GM23338 (cell line): ENCODE data around the gene SIVA1. TPM values are rescaled to one million over a fixed set of nuclear protein-coding genes. Genes with fewer than 3 reads are reported as not detected.

Experiments used
- ATAC-seq: fragments of 200-7000 bp; cut with Tn5 transposase; 3 replicates; pipeline ENCODE4 v1.9.1; 2020
- DNase-seq: peaks from one replicate; pipeline ENCODE4 v3.0.0-alpha.2; 2015; ENCODE audit warnings: low spot score
- H2AFZ ChIP-seq: fragments of 200-600 bp; sonication (generic); 2 replicates; pipeline ENCODE4 v1.8.0; 2016; ENCODE audit warnings: antibody characterized with exemption, mild to moderate bottlenecking, moderate library complexity
- H3F3A ChIP-seq: fragments of 200-600 bp; sonication (generic); replicated peaks from 2 replicates; pipeline ENCODE4 v1.8.0; 2017; ENCODE audit warnings: antibody characterized with exemption, mixed run types, low read depth
- H3K27ac ChIP-seq: fragments of 200-600 bp; sonication (generic); 2 replicates; pipeline ENCODE4 v1.6.1; 2016; ENCODE audit warnings: low read depth
- H3K27me3 ChIP-seq: fragments of 200-600 bp; sonication (generic); 2 replicates; pipeline ENCODE4 v1.8.0; 2016; ENCODE audit warnings: mild to moderate bottlenecking, mixed run types, moderate library complexity; ENCODE audit not compliant: insufficient read depth
- H3K36me3 ChIP-seq: fragments of 200-600 bp; sonication (generic); 2 replicates; pipeline ENCODE4 v1.8.0; 2016; ENCODE audit warnings: mild to moderate bottlenecking; ENCODE audit not compliant: insufficient read depth
- H3K4me1 ChIP-seq: fragments of 200-600 bp; sonication (generic); 2 replicates; pipeline ENCODE4 v1.8.0; 2016; ENCODE audit warnings: mild to moderate bottlenecking, moderate library complexity; ENCODE audit not compliant: insufficient read depth
- H3K4me2 ChIP-seq: fragments of 200-600 bp; sonication (generic); 2 replicates; pipeline ENCODE4 v1.7.1; 2017; ENCODE audit warnings: mixed run types
- H3K4me3 ChIP-seq: fragments of 200-600 bp; sonication (generic); 2 replicates; pipeline ENCODE4 v1.6.1; 2016; ENCODE audit warnings: mixed run types
- H3K79me2 ChIP-seq: fragments of 200-600 bp; sonication (generic); replicated peaks from 2 replicates; pipeline ENCODE4 v1.8.0; 2017; ENCODE audit warnings: mild to moderate bottlenecking; ENCODE audit not compliant: insufficient read depth
- H3K9me2 ChIP-seq: fragments of 200-600 bp; sonication (generic); 2 replicates; pipeline ENCODE4 v1.8.0; 2017; ENCODE audit not compliant: insufficient read depth
- H4K20me1 ChIP-seq: fragments of 200-600 bp; sonication (generic); replicated peaks from 2 replicates; pipeline ENCODE4 v1.8.0; 2017; ENCODE audit warnings: mild to moderate bottlenecking; ENCODE audit not compliant: insufficient read depth
- H3K27ac Mint-ChIP-seq: 2 replicates; pipeline ENCODE4 v1.8.0; 2020; ENCODE audit warnings: inconsistent platforms, mild to moderate bottlenecking, moderate library complexity, mixed read lengths
- H3K27me3 Mint-ChIP-seq: 3 replicates; pipeline ENCODE4 v1.8.0; 2022; ENCODE audit warnings: low read depth, mild to moderate bottlenecking, moderate library complexity, mixed read lengths, inconsistent platforms; ENCODE audit not compliant: insufficient read depth, poor library complexity
- H3K36me3 Mint-ChIP-seq: 3 replicates; pipeline ENCODE4 v1.8.0; 2021; ENCODE audit warnings: low read depth, mild to moderate bottlenecking, inconsistent platforms, moderate library complexity, mixed read lengths
- H3K4me1 Mint-ChIP-seq: 3 replicates; pipeline ENCODE4 v1.8.0; 2020; ENCODE audit warnings: mild to moderate bottlenecking, inconsistent platforms, mixed read lengths
- H3K4me3 Mint-ChIP-seq: 3 replicates; pipeline ENCODE4 v1.8.0; 2021; ENCODE audit warnings: moderate library complexity, mild to moderate bottlenecking, inconsistent platforms, mixed read lengths
- H3K9me3 Mint-ChIP-seq: 3 replicates; pipeline ENCODE4 v1.8.0; 2020; ENCODE audit warnings: moderate library complexity, mild to moderate bottlenecking, inconsistent platforms, mixed read lengths
- ZNF114 ChIP-seq: fragments of 250-450 bp; sonication (Bioruptor Pico); IDR thresholded peaks from 2 replicates; pipeline ENCODE4 v1.5.0; 2020; ENCODE audit warnings: mild to moderate bottlenecking, moderate library complexity
- polyA plus RNA-seq: library from polyadenylated mRNA; unstranded; fragments of >200 nt; fragmentation: Nextera tagmentation; extraction: Ambion mirVana; gene quantifications from 2 replicates; pipeline ENCODE4 v1.2.1, GENCODE V29; 2016
- total RNA-seq: library from RNA; depleted of rRNA; stranded (reverse); fragments of >200 nt; shearing (Covaris generic); gene quantifications from 2 replicates; pipeline ENCODE4 v1.2.3, GENCODE V29; 2014
- TF ChIP-seq, protein P1 (sequence below): fragments of 250-450 bp; sonication (Bioruptor Pico); IDR thresholded peaks from 2 replicates; pipeline ENCODE4 v1.5.0; 2020; ENCODE audit warnings: mild to moderate bottlenecking, moderate library complexity
- TF ChIP-seq, protein P2 (sequence below), 2 experiments: fragments of 200-600 bp in 1 of 2; sonication (generic) in 1 of 2; conservative IDR thresholded peaks; 2 replicates each; pipeline versions ENCODE4 v1.5.1 to v1.6.1; 2016 to 2017; ENCODE audit warnings: antibody characterized with exemption in 2 of 2, low read depth in 2 of 2, mild to moderate bottlenecking in 2 of 2, moderate library complexity in 1 of 2
- TF ChIP-seq, protein P3 (sequence below): IDR thresholded peaks from 2 replicates; pipeline ENCODE4 v1.6.1; 2016; ENCODE audit warnings: antibody characterized with exemption

Gene SIVA1
- total and polyA plus RNA-seq, 2 experiments from 2014 or later: 215 to 392 TPM

DNA sequence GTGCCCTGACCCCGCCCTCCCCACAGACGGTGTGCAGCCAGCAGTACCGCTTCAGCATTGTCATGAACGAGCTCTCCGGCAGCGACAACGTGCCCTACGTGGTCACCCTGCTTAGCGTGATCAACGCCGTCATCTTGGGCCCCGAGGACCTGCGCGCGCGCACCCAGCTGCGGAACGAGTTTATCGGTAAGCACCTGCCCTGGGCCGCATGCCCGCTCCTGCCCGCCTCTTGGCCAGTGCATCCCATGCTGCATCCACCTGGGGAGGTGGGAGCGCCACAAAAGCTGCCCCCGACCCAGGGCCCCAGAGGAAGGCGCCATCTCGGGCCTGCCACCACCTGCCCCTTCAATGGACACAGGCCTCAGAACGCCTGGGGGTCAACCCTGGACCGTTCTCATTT is 49.7 kb upstream of the SIVA1 start (continued):
- TF ChIP-seq, protein P1, sequence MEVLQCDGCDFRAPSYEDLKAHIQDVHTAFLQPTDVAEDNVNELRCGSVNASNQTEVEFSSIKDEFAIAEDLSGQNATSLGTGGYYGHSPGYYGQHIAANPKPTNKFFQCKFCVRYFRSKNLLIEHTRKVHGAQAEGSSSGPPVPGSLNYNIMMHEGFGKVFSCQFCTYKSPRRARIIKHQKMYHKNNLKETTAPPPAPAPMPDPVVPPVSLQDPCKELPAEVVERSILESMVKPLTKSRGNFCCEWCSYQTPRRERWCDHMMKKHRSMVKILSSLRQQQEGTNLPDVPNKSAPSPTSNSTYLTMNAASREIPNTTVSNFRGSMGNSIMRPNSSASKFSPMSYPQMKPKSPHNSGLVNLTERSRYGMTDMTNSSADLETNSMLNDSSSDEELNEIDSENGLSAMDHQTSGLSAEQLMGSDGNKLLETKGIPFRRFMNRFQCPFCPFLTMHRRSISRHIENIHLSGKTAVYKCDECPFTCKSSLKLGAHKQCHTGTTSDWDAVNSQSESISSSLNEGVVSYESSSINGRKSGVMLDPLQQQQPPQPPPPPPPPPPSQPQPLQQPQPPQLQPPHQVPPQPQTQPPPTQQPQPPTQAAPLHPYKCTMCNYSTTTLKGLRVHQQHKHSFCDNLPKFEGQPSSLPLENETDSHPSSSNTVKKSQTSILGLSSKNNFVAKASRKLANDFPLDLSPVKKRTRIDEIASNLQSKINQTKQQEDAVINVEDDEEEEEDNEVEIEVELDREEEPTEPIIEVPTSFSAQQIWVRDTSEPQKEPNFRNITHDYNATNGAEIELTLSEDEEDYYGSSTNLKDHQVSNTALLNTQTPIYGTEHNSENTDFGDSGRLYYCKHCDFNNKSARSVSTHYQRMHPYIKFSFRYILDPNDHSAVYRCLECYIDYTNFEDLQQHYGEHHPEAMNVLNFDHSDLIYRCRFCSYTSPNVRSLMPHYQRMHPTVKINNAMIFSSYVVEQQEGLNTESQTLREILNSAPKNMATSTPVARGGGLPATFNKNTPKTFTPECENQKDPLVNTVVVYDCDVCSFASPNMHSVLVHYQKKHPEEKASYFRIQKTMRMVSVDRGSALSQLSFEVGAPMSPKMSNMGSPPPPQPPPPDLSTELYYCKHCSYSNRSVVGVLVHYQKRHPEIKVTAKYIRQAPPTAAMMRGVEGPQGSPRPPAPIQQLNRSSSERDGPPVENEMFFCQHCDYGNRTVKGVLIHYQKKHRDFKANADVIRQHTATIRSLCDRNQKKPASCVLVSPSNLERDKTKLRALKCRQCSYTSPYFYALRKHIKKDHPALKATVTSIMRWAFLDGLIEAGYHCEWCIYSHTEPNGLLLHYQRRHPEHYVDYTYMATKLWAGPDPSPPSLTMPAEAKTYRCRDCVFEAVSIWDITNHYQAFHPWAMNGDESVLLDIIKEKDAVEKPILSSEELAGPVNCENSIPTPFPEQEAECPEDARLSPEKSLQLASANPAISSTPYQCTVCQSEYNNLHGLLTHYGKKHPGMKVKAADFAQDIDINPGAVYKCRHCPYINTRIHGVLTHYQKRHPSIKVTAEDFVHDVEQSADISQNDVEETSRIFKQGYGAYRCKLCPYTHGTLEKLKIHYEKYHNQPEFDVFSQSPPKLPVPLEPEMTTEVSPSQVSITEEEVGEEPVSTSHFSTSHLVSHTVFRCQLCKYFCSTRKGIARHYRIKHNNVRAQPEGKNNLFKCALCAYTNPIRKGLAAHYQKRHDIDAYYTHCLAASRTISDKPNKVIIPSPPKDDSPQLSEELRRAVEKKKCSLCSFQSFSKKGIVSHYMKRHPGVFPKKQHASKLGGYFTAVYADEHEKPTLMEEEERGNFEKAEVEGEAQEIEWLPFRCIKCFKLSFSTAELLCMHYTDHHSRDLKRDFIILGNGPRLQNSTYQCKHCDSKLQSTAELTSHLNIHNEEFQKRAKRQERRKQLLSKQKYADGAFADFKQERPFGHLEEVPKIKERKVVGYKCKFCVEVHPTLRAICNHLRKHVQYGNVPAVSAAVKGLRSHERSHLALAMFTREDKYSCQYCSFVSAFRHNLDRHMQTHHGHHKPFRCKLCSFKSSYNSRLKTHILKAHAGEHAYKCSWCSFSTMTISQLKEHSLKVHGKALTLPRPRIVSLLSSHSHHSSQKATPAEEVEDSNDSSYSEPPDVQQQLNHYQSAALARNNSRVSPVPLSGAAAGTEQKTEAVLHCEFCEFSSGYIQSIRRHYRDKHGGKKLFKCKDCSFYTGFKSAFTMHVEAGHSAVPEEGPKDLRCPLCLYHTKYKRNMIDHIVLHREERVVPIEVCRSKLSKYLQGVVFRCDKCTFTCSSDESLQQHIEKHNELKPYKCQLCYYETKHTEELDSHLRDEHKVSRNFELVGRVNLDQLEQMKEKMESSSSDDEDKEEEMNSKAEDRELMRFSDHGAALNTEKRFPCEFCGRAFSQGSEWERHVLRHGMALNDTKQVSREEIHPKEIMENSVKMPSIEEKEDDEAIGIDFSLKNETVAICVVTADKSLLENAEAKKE (CRISPR knock-in tag): no peak
- TF ChIP-seq, protein P2, sequence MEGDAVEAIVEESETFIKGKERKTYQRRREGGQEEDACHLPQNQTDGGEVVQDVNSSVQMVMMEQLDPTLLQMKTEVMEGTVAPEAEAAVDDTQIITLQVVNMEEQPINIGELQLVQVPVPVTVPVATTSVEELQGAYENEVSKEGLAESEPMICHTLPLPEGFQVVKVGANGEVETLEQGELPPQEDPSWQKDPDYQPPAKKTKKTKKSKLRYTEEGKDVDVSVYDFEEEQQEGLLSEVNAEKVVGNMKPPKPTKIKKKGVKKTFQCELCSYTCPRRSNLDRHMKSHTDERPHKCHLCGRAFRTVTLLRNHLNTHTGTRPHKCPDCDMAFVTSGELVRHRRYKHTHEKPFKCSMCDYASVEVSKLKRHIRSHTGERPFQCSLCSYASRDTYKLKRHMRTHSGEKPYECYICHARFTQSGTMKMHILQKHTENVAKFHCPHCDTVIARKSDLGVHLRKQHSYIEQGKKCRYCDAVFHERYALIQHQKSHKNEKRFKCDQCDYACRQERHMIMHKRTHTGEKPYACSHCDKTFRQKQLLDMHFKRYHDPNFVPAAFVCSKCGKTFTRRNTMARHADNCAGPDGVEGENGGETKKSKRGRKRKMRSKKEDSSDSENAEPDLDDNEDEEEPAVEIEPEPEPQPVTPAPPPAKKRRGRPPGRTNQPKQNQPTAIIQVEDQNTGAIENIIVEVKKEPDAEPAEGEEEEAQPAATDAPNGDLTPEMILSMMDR (conservative IDR thresholded peaks at IDR 0.05; ENCODE audit: low read depth in 2 of 2): no peak

DNA sequence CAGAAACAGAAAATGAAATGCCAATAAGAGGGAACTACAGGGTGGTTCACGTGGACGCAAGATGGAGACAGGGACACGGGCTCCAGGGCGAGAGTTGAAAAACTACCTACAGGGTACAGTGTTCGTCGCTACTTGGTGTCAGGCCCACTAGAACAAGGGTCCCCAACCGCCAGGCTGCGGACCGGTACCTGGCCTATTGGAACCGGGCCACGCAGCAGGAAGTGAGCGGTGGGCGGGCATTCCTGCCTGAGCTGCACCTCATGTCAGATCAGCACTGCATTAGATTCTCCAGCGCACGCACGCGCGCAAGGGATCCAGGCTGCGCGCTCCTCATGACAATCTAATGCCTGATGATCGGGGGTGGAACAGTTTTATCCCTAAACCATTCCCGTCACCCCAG is 48.7 kb upstream of the SIVA1 start:
- Mint-ChIP-seq H3K9me3 (peaks cover 19% of the 10 kb centered on the region), H3K27ac (no peak overlapping the region), H3K4me3 (no peak overlapping the region), H3K36me3 (peaks cover 33% of the 10 kb centered on the region), H3K27me3 (peaks cover 6% of the 10 kb centered on the region), H3K4me1 (peaks cover 16% of the 10 kb centered on the region)
- Histone ChIP-seq H3K27ac (no peak overlapping the region), H3K4me1 (peaks cover 15% of the 10 kb centered on the region; the same call in 1 of the 2 replicates), H3K4me2 (no peak overlapping the region), H3K36me3 (peaks cover 12% of the 10 kb centered on the region; the same call in 1 of the 2 replicates), H3F3A (0 out of 2 replicates have a peak, but pooled peaks cover 2% of the 10 kb centered on the region), H3K9me2 (no peaks in the 10 kb centered on the region), H3K4me3 (no peak overlapping the region), H3K79me2 (no peaks in the 10 kb centered on the region), H3K27me3 (no peaks in the 10 kb centered on the region), H4K20me1 (no peaks in the 10 kb centered on the region; the same call in 1 of the 2 replicates), H2AFZ (no peak overlapping the region)
- ATAC-seq: no peak
- no peak for TF ChIP-seq ZNF114
- TF ChIP-seq, protein P3, sequence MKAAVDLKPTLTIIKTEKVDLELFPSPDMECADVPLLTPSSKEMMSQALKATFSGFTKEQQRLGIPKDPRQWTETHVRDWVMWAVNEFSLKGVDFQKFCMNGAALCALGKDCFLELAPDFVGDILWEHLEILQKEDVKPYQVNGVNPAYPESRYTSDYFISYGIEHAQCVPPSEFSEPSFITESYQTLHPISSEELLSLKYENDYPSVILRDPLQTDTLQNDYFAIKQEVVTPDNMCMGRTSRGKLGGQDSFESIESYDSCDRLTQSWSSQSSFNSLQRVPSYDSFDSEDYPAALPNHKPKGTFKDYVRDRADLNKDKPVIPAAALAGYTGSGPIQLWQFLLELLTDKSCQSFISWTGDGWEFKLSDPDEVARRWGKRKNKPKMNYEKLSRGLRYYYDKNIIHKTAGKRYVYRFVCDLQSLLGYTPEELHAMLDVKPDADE: no peak
- DNase-seq: no peak
